Measurements from ENCODE around the gene SARNP. TPM values are rescaled to one million over a fixed set of nuclear protein-coding genes. Genes with fewer than 3 reads are reported as not detected.

SARNP gene
- total RNA-seq, 1 donor from 2014 or later, result 85.7 TPM

GRCh38 chr12:55861396-55861795 lies 43.9 kb upstream of the SARNP start:
- Mint-ChIP-seq H3K27me3 (no peaks in the 10 kb centered on the region), H3K27ac (no peak overlapping the region)

GRCh38 chr12:55852740-55853139 lies 35.2 kb upstream of the SARNP start:
- Mint-ChIP-seq H3K36me3 (ENCODE audit: insufficient read depth) (no peaks in the 10 kb centered on the region), H3K27me3 (peaks cover 16% of the 10 kb centered on the region)
- no peak for TF ChIP-seq CTCF (IDR thresholded peaks at IDR 0.05; ENCODE audit: unreplicated experiment)

More at GRCh38 chr12:55861396-55861795, 43.9 kb upstream of the SARNP start:
- H3K4me3 Mint-ChIP-seq (ENCODE audit: low read depth), result no peak overlapping the region
- DNase-seq (ENCODE audit: low spot score, unreplicated experiment), result no peak
- TF ChIP-seq CTCF (IDR thresholded peaks at IDR 0.05; ENCODE audit: unreplicated experiment), result no peak
- no peaks in the 10 kb centered on the region for H3K36me3 Mint-ChIP-seq (ENCODE audit: insufficient read depth)
- H3K4me1 Mint-ChIP-seq (ENCODE audit: low read depth), result no peaks in the 10 kb centered on the region
- peaks cover 3% of the 10 kb centered on the region for H3K9me3 Mint-ChIP-seq (ENCODE audit: low read depth)

GRCh38 chr12:55850893-55851292 lies 33.4 kb upstream of the SARNP start:
- Mint-ChIP-seq H3K36me3 (ENCODE audit: insufficient read depth) (no peaks in the 10 kb centered on the region), H3K27ac (no peak overlapping the region), H3K9me3 (ENCODE audit: low read depth) (no peaks in the 10 kb centered on the region), H3K27me3 (peaks cover 16% of the 10 kb centered on the region), H3K4me1 (ENCODE audit: low read depth) (no peaks in the 10 kb centered on the region), H3K4me3 (ENCODE audit: low read depth) (no peak overlapping the region)
- DNase-seq (ENCODE audit: low spot score, unreplicated experiment), result no peak
- no peak for TF ChIP-seq CTCF (IDR thresholded peaks at IDR 0.05; ENCODE audit: unreplicated experiment)

More at GRCh38 chr12:55852740-55853139, 35.2 kb upstream of the SARNP start:
- no peak for DNase-seq (ENCODE audit: low spot score, unreplicated experiment)
- no peaks in the 10 kb centered on the region for H3K4me1 Mint-ChIP-seq (ENCODE audit: low read depth)
- H3K27ac Mint-ChIP-seq, result no peak overlapping the region
- H3K9me3 Mint-ChIP-seq (ENCODE audit: low read depth), result no peaks in the 10 kb centered on the region
- H3K4me3 Mint-ChIP-seq (ENCODE audit: low read depth), result no peak overlapping the region

GRCh38 chr12:55850401-55850800 lies 32.9 kb upstream of the SARNP start:
- Mint-ChIP-seq H3K36me3 (ENCODE audit: insufficient read depth) (no peaks in the 10 kb centered on the region), H3K9me3 (ENCODE audit: low read depth) (no peaks in the 10 kb centered on the region), H3K27me3 (peaks cover 16% of the 10 kb centered on the region), H3K27ac (no peak overlapping the region), H3K4me3 (ENCODE audit: low read depth) (no peak overlapping the region), H3K4me1 (ENCODE audit: low read depth) (no peaks in the 10 kb centered on the region)
- TF ChIP-seq CTCF (IDR thresholded peaks at IDR 0.05; ENCODE audit: unreplicated experiment), result no peak
- DNase-seq (ENCODE audit: low spot score, unreplicated experiment), result no peak

- peaks cover 16% of the 10 kb centered on the region for H3K27me3 Mint-ChIP-seq
- no peaks in the 10 kb centered on the region for H3K4me1 Mint-ChIP-seq (ENCODE audit: low read depth)
- no peak overlapping the region for H3K27ac Mint-ChIP-seq
- no peak overlapping the region for H3K4me3 Mint-ChIP-seq (ENCODE audit: low read depth)
- no peaks in the 10 kb centered on the region for H3K36me3 Mint-ChIP-seq (ENCODE audit: insufficient read depth)
- no peak for DNase-seq (ENCODE audit: low spot score, unreplicated experiment)
- no peak for TF ChIP-seq CTCF (IDR thresholded peaks at IDR 0.05; ENCODE audit: unreplicated experiment)
- no peaks in the 10 kb centered on the region for H3K9me3 Mint-ChIP-seq (ENCODE audit: low read depth)
These were observed 32.3 kb upstream of the SARNP start for GRCh38 chr12:55849616-55850343.
